ENCODE measurements around the gene C1QTNF12.
A peak's percentile ranks its signal among the peaks of the same experiment; 100 is the strongest.

Gene C1QTNF12

GRCh38 chr1:1216770-1217620 is 29.5 kb downstream of the C1QTNF12 start:
- peaks cover 52% of the 10 kb centered on the region for H3K4me1 ChIP-seq
- peaks cover 71% of the 10 kb centered on the region for H3K36me3 ChIP-seq
- no peak overlapping the region; the same call in 1 of the 2 replicates for H3K4me2 ChIP-seq
- no peak for TF ChIP-seq Cebpa-rat (IDR thresholded peaks at IDR 0.05)
- peaks cover 91% of the 10 kb centered on the region for H4K20me1 ChIP-seq
- H3K9me3 ChIP-seq, result no peaks in the 10 kb centered on the region
- H3K27ac ChIP-seq, result no peak overlapping the region
- H3K27me3 ChIP-seq, result peaks cover 6% of the 10 kb centered on the region; the same call in 1 of the 2 replicates
- no peak overlapping the region for H3K9ac ChIP-seq
- no peak overlapping the region for H3K4me3 ChIP-seq

GRCh38 chr1:1215881-1216605 is 30.5 kb downstream of the C1QTNF12 start:
- Histone ChIP-seq H3K4me3 (no peak overlapping the region), H3K9ac (no peak overlapping the region), H3K9me3 (no peaks in the 10 kb centered on the region), H3K4me1 (peaks cover 61% of the 10 kb centered on the region), H3K27ac (no peak overlapping the region), H3K4me2 (no peak overlapping the region; the same call in 1 of the 2 replicates), H3K36me3 (peaks cover 61% of the 10 kb centered on the region), H4K20me1 (peaks cover 81% of the 10 kb centered on the region), H3K27me3 (peaks cover 6% of the 10 kb centered on the region; the same call in 1 of the 2 replicates)
- TF ChIP-seq Cebpa-rat (IDR thresholded peaks at IDR 0.05), result no peak

- Histone ChIP-seq H3K4me1 (peaks cover 70% of the 10 kb centered on the region), H3K4me3 (no peak overlapping the region), H3K36me3 (peaks cover 53% of the 10 kb centered on the region), H3K27ac (no peak overlapping the region), H3K9ac (no peak overlapping the region), H3K4me2 (peak overlapping the region; percentile 99), H4K20me1 (peaks cover 73% of the 10 kb centered on the region), H3K27me3 (peaks cover 6% of the 10 kb centered on the region; the same call in 1 of the 2 replicates), H3K9me3 (no peaks in the 10 kb centered on the region)
- no peak for TF ChIP-seq Cebpa-rat (IDR thresholded peaks at IDR 0.05)
These were observed 31.3 kb downstream of the C1QTNF12 start for GRCh38 chr1:1215080-1215676.

- Histone ChIP-seq H3K9ac (0 out of 2 replicates have a peak within 1 kb of the TSS, but pooled peaks have one; percentile 38), H3K27ac (peak within 1 kb of the TSS; percentile 38; the same call in 1 of the 2 replicates), H4K20me1 (peaks cover 64% of the 10 kb centered on the region), H3K4me1 (peaks cover 84% of the 10 kb centered on the region), H3K9me3 (no peaks in the 10 kb centered on the region), H3K27me3 (peaks cover 6% of the 10 kb centered on the region; the same call in 1 of the 2 replicates), H3K4me3 (peak within 1 kb of the TSS; percentile 43), H3K4me2 (peak within 1 kb of the TSS; percentile 99), H3K36me3 (peaks cover 37% of the 10 kb centered on the region)
- TF ChIP-seq Cebpa-rat (IDR thresholded peaks at IDR 0.05), result no peak
These were observed 32.9 kb downstream of the C1QTNF12 start, which contains the start of gene TNFRSF4 for GRCh38 chr1:1213345-1214265. TSS of gene TNFRSF4 (minus strand) at chr1:1214153. CDS start at chr1:1214127, 26 bp downstream.

- TF ChIP-seq Cebpa-rat (IDR thresholded peaks at IDR 0.05), result no peak
- Histone ChIP-seq H3K36me3 (peaks cover 30% of the 10 kb centered on the region), H3K4me3 (peak overlapping the region; percentile 43), H3K9ac (0 out of 2 replicates have a peak overlapping the region, but pooled peaks have one; percentile 38), H3K27me3 (peaks cover 6% of the 10 kb centered on the region; the same call in 1 of the 2 replicates), H3K9me3 (no peaks in the 10 kb centered on the region), H3K4me2 (peak overlapping the region; percentile 99), H3K4me1 (peaks cover 90% of the 10 kb centered on the region), H3K27ac (peak overlapping the region; percentile 38; the same call in 1 of the 2 replicates), H4K20me1 (peaks cover 60% of the 10 kb centered on the region)
These were observed 33.7 kb downstream of the C1QTNF12 start for GRCh38 chr1:1212780-1213344.

GRCh38 chr1:1211541-1212441 is 34.7 kb downstream of the C1QTNF12 start:
- peak overlapping the region; percentile 99 for H3K4me2 ChIP-seq

GRCh38 chr1:1210726-1211540 is 35.6 kb downstream of the C1QTNF12 start:
- Histone ChIP-seq H3K9me3 (no peaks in the 10 kb centered on the region), H3K36me3 (peaks cover 10% of the 10 kb centered on the region), H3K9ac (no peak overlapping the region), H4K20me1 (peaks cover 45% of the 10 kb centered on the region), H3K27ac (no peak overlapping the region), H3K27me3 (peaks cover 21% of the 10 kb centered on the region), H3K4me1 (peaks cover 97% of the 10 kb centered on the region), H3K4me3 (no peak overlapping the region), H3K4me2 (peak overlapping the region; percentile 99)
- TF ChIP-seq Cebpa-rat (IDR thresholded peaks at IDR 0.05), result no peak

More at GRCh38 chr1:1211541-1212441, 34.7 kb downstream of the C1QTNF12 start:
- Histone ChIP-seq H3K27ac (peak overlapping the region; percentile 46), H3K36me3 (peaks cover 19% of the 10 kb centered on the region), H3K27me3 (peaks cover 12% of the 10 kb centered on the region), H3K9ac (no peak overlapping the region), H3K9me3 (no peaks in the 10 kb centered on the region), H4K20me1 (peaks cover 50% of the 10 kb centered on the region), H3K4me3 (peak overlapping the region; percentile 14; the same call in 1 of the 2 replicates), H3K4me1 (peaks cover 97% of the 10 kb centered on the region)
- no peak for TF ChIP-seq Cebpa-rat (IDR thresholded peaks at IDR 0.05)
